Measurements from ENCODE around the gene EXOSC10. TPM values are rescaled to one million over a fixed set of nuclear protein-coding genes. Genes with fewer than 3 reads are reported as not detected.

EXOSC10 gene
- total and polyA plus RNA-seq, 2 of the 13 experiments (the other 11 are each of a cell fraction or from before 2014, with no cell fraction given) = 48.4 to 67.6 TPM

DNA sequence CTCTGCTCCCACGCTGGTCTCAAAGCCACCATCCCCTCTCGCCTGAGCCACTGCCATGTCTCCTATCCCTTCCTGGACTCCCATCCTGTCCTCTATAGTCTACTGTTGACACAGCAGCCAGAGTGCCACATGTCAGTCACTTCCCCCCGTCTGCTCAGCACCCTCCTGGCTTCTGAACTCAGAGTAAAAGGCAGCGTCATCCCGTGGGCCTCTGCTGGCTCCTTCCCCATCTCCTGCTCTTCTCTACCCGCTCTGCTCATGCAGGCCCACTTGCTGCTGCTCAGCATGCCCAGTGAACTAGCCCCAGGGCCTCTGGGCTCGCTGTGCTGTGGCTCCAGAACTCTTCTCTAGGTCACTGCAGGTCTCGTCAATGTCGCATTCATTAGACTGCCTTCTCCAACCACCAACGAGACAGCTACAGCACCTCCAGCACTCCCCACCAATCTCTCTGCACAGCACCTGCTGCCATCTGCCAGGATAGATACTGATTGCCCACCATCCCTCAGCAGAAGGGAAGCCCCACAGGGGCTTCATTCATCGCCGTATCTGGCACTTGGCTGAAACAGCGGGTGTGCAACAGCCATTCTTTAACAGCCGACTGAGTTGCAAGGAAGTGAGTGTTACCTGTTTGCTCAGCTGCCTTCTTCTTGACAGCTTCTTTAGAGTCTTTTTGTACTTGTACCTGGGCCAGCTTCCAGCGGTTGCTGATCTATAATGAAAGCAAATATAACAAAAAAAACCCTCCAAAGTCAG lies 28.0 kb downstream of the EXOSC10 start:
- H3K9me3 ChIP-seq (ENCODE audit: low read length) = no peaks in the 10 kb centered on the region
- no peaks in the 10 kb centered on the region for H3K27me3 ChIP-seq (ENCODE audit: control insufficient read depth in 1 of 2, insufficient read depth in 2 of 2, low read length in 2 of 2)
- WGBS (ENCODE audit: low lambda C conversion rate) = 94% methylated on average over 15 of the region's 15 CpGs
- FAIRE-seq (no peak), DNase-seq (ENCODE audit: low spot score) (no peak), ATAC-seq (no peak)
- intact Hi-C loops (cut with micrococcal nuclease; ENCODE audit: unreplicated experiment) = no loop called here
- H3K9ac ChIP-seq (ENCODE audit: insufficient read depth, low read depth, low read length) = no peak overlapping the region
- H3K36me3 ChIP-seq (replicated peaks in 1 of 2; ENCODE audit: control insufficient read depth in 1 of 2, insufficient read depth in 2 of 2, low read length in 2 of 2) = peaks cover 48 to 88% of the 10 kb centered on the region in 2 experiments
- H3K4me1 ChIP-seq (ENCODE audit: insufficient read depth, low read length) = no peaks in the 10 kb centered on the region
- H2AFZ ChIP-seq (ENCODE audit: low read length) = no peak overlapping the region
- CTCF ChIA-PET (ENCODE audit: low intra/inter-chr PET ratio, low total read pairs) = no interaction called here
- H3K79me2 ChIP-seq (ENCODE audit: insufficient read depth, low read length) = no peaks in the 10 kb centered on the region
- POLR2A ChIA-PET = no interaction called here
- H3K4me2 ChIP-seq (ENCODE audit: low read depth, low read length) = no peak overlapping the region
- in situ Hi-C loops (cut with HindIII; ENCODE audit: extremely low pct_ligation_motif_present, low pct_unique_long_range_greater_than_20kb) = no loop called here
- no peak overlapping the region for H3K4me3 ChIP-seq (replicated peaks in 1 of 3; ENCODE audit: insufficient read depth in 1 of 3, low read depth in 2 of 3, low read length in 3 of 3)
- no TSS peak for BruUV-seq (replicated peaks)
- H3K27ac ChIP-seq (ENCODE audit: extremely low read length, insufficient read depth, low read length) = no peak overlapping the region
- no peaks in the 10 kb centered on the region for H4K20me1 ChIP-seq (ENCODE audit: insufficient read depth, low read length)
- TF ChIP-seq PHB2 (IDR thresholded peaks at IDR 0.05; ENCODE audit: partially characterized antibody) (no peak), SNAI1 (CRISPR knock-in tag; IDR thresholded peaks at IDR 0.05; ENCODE audit: borderline replicate concordance) (no peak), ZNF660 (CRISPR knock-in tag; IDR thresholded peaks at IDR 0.05; ENCODE audit: borderline replicate concordance, low read depth) (no peak), NFYB (CRISPR knock-in tag; IDR thresholded peaks at IDR 0.05) (no peak), ZNF816 (CRISPR knock-in tag; IDR thresholded peaks at IDR 0.05; ENCODE audit: borderline replicate concordance) (no peak), ZNF121 (CRISPR knock-in tag; IDR thresholded peaks at IDR 0.05) (no peak), ELF1 (CRISPR knock-in tag; IDR thresholded peaks at IDR 0.05) (no peak), DNMT1 (CRISPR knock-in tag; IDR thresholded peaks at IDR 0.05) (no peak), FUBP1 (CRISPR knock-in tag; IDR thresholded peaks at IDR 0.05; ENCODE audit: borderline replicate concordance) (no peak), NR2F6 (IDR thresholded peaks at IDR 0.05) (no peak), NR2F6 (CRISPR knock-in tag; IDR thresholded peaks at IDR 0.05) (no peak), SOX13 (IDR thresholded peaks at IDR 0.05) (no peak), SOX13 (CRISPR knock-in tag; conservative IDR thresholded peaks at IDR 0.05 in 1 of 2, IDR thresholded peaks at IDR 0.05 in 1 of 2) (no peak)
- TF ChIP-seq, protein P1, sequence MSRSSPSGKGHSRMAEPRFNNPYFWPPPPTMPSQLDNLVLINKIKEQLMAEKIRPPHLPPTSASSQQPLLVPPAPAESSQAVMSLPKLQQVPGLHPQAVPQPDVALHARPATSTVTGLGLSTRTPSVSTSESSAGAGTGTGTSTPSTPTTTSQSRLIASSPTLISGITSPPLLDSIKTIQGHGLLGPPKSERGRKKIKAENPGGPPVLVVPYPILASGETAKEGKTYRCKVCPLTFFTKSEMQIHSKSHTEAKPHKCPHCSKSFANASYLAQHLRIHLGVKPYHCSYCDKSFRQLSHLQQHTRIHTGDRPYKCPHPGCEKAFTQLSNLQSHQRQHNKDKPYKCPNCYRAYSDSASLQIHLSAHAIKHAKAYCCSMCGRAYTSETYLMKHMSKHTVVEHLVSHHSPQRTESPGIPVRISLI (CRISPR knock-in tag; IDR thresholded peaks at IDR 0.05; ENCODE audit: borderline replicate concordance) = no peak
- TF ChIP-seq, protein P2, sequence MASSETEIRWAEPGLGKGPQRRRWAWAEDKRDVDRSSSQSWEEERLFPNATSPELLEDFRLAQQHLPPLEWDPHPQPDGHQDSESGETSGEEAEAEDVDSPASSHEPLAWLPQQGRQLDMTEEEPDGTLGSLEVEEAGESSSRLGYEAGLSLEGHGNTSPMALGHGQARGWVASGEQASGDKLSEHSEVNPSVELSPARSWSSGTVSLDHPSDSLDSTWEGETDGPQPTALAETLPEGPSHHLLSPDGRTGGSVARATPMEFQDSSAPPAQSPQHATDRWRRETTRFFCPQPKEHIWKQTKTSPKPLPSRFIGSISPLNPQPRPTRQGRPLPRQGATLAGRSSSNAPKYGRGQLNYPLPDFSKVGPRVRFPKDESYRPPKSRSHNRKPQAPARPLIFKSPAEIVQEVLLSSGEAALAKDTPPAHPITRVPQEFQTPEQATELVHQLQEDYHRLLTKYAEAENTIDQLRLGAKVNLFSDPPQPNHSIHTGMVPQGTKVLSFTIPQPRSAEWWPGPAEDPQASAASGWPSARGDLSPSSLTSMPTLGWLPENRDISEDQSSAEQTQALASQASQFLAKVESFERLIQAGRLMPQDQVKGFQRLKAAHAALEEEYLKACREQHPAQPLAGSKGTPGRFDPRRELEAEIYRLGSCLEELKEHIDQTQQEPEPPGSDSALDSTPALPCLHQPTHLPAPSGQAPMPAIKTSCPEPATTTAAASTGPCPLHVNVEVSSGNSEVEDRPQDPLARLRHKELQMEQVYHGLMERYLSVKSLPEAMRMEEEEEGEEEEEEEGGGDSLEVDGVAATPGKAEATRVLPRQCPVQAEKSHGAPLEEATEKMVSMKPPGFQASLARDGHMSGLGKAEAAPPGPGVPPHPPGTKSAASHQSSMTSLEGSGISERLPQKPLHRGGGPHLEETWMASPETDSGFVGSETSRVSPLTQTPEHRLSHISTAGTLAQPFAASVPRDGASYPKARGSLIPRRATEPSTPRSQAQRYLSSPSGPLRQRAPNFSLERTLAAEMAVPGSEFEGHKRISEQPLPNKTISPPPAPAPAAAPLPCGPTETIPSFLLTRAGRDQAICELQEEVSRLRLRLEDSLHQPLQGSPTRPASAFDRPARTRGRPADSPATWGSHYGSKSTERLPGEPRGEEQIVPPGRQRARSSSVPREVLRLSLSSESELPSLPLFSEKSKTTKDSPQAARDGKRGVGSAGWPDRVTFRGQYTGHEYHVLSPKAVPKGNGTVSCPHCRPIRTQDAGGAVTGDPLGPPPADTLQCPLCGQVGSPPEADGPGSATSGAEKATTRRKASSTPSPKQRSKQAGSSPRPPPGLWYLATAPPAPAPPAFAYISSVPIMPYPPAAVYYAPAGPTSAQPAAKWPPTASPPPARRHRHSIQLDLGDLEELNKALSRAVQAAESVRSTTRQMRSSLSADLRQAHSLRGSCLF (CRISPR knock-in tag; IDR thresholded peaks at IDR 0.05; ENCODE audit: borderline replicate concordance) = no peak

Measured in HepG2 (cell line).